BJ (cell line): ENCODE results near the gene BLOC1S2. TPM values are rescaled to one million over a fixed set of nuclear protein-coding genes. Genes with fewer than 3 reads are reported as not detected.
A peak's percentile ranks its signal among the peaks of the same experiment; 100 is the strongest.
"Not testable (repeated sequence)": the region's sequence is repeated elsewhere in the genome, so short reads cannot be mapped to it uniquely, and the experiment has no call there.

Source experiments
- CTCF ChIA-PET: fragments of 350-600 bp; formaldehyde crosslinking; extraction: SDS; loops from one replicate; lab custom pipeline; 2021; ENCODE audit warnings: antibody characterized with exemption, inconsistent platforms; lab: Yijun Ruan, JAX
- POLR2A ChIA-PET: fragments of 300-600 bp; sonication (Branson Sonifier 250); formaldehyde crosslinking; extraction: SDS; loops from one replicate; lab custom pipeline; 2021; ENCODE audit warnings: antibody characterized with exemption; lab: Charles Lee
- DNase-seq: peaks from one replicate; pipeline ENCODE4 v3.0.0-alpha.2; 2011; ENCODE audit warnings: low read depth
- H3K27me3 ChIP-seq: 2 replicates; pipeline ENCODE4 v1.6.0; 2011; ENCODE audit warnings: low read length; ENCODE audit not compliant: control insufficient read depth, insufficient read depth
- H3K36me3 ChIP-seq: 2 replicates; pipeline ENCODE4 v1.5.1; 2011; ENCODE audit warnings: low read length; ENCODE audit not compliant: control insufficient read depth, insufficient read depth
- H3K4me3 ChIP-seq: 2 replicates; pipeline ENCODE4 v1.5.1; 2011; ENCODE audit warnings: low read depth, mild to moderate bottlenecking, control low read depth, low read length
- CTCF ChIP-seq: IDR thresholded peaks from 2 replicates; pipeline ENCODE4 v1.5.1; 2011; ENCODE audit warnings: low read depth, mild to moderate bottlenecking, control low read depth, inconsistent platforms, low read length, moderate library complexity; ENCODE audit not compliant: insufficient read depth
- polyA plus RNA-seq: library from polyadenylated mRNA; depleted of rRNA; stranded (reverse); fragments of >200 nt; gene quantifications from 2 replicates; pipeline ENCODE4 v1.2.3, GENCODE V29; 2011

Gene BLOC1S2
- polyA plus RNA-seq, 1 experiment, result 18.7 TPM

GRCh38 chr10:100306861-100307260, 20.4 kb upstream of the BLOC1S2 start:
- H3K27me3 ChIP-seq, result peaks cover 14% of the 10 kb centered on the region
- POLR2A ChIA-PET, result no interaction called here

GRCh38 chr10:100304414-100304813, 17.9 kb upstream of the BLOC1S2 start:
- no peak for TF ChIP-seq CTCF
- POLR2A ChIA-PET, result no interaction called here
- H3K36me3 ChIP-seq, result no peaks in the 10 kb centered on the region
- no peak for DNase-seq
- CTCF ChIA-PET, result interaction anchor here (0.6 to 2.8 kb wide), 10 partner anchors 11 to 584 kb away, joined by 3 to 16 read pairs (median 4); partner anchors contain the start of gene PKD2L1
- peaks cover 10% of the 10 kb centered on the region for H3K27me3 ChIP-seq
- no peak overlapping the region for H3K4me3 ChIP-seq

More at GRCh38 chr10:100306861-100307260, 20.4 kb upstream of the BLOC1S2 start:
- TF ChIP-seq CTCF, result no peak
- CTCF ChIA-PET, result interaction anchor here (0.6 kb wide), 1 partner anchor 131 kb away, joined by 3 read pairs; no protein-coding TSS in a partner anchor
- Histone ChIP-seq H3K4me3 (no peak overlapping the region), H3K36me3 (no peaks in the 10 kb centered on the region)
- DNase-seq, result no peak

GRCh38 chr10:100303724-100304319, 17.3 kb upstream of the BLOC1S2 start:
- CTCF ChIA-PET, result interaction anchor here (0.6 to 2.8 kb wide), 17 partner anchors 11 to 585 kb away, joined by 3 to 16 read pairs (median 3); partner anchors contain the start of gene PKD2L1
- no peaks in the 10 kb centered on the region for H3K36me3 ChIP-seq
- DNase-seq, result no peak
- peak; percentile 76 for TF ChIP-seq CTCF
- no peak overlapping the region for H3K4me3 ChIP-seq
- peaks cover 10% of the 10 kb centered on the region for H3K27me3 ChIP-seq
- POLR2A ChIA-PET, result no interaction called here

- H3K27me3 ChIP-seq, result peaks cover 18% of the 10 kb centered on the region
- H3K4me3 ChIP-seq, H3K36me3 ChIP-seq, CTCF ChIA-PET, POLR2A ChIA-PET, DNase-seq: not testable (repeated sequence)
Observed at GRCh38 chr10:100301123-100301522, 14.6 kb upstream of the BLOC1S2 start.

- TF ChIP-seq CTCF, result no peak
- peaks cover 14% of the 10 kb centered on the region for H3K27me3 ChIP-seq
- DNase-seq, result no peak
- H3K4me3 ChIP-seq, result no peak overlapping the region
- H3K36me3 ChIP-seq, result no peaks in the 10 kb centered on the region
- ChIA-PET POLR2A (no interaction called here), CTCF (no interaction called here)
Observed at GRCh38 chr10:100297242-100297641, 10.8 kb upstream of the BLOC1S2 start.

GRCh38 chr10:100293066-100293465, 6.6 kb upstream of the BLOC1S2 start:
- H3K27me3 ChIP-seq, result peaks cover 11% of the 10 kb centered on the region
- H3K36me3 ChIP-seq, result no peaks in the 10 kb centered on the region
- no peak for TF ChIP-seq CTCF
- ChIA-PET CTCF (interaction anchor here (0.9 kb wide), 1 partner anchor 11 kb away, joined by 3 read pairs; no protein-coding TSS in a partner anchor), POLR2A (no interaction called here)
- DNase-seq, result no peak
- H3K4me3 ChIP-seq, result no peak overlapping the region

- POLR2A ChIA-PET, DNase-seq, CTCF ChIA-PET, H3K36me3 ChIP-seq, H3K4me3 ChIP-seq: not testable (repeated sequence)
- peaks cover 11% of the 10 kb centered on the region for H3K27me3 ChIP-seq
Observed at GRCh38 chr10:100292300-100292699, 5.8 kb upstream of the BLOC1S2 start.
